Kidney (tissue), 14 donors: Measurements from ENCODE around the gene COL5A2. TPM values are rescaled to one million over a fixed set of nuclear protein-coding genes. Genes with fewer than 3 reads are reported as not detected.

Experiments used
- DNase-seq, 5 donors: peaks; one replicate each; pipeline ENCODE4 v3.0.0-alpha.2; 2013 to 2020
- FAIRE-seq: peaks from 2 replicates; lab custom pipeline; 2012; peaks lifted over from hg19 to GRCh38; lab: Jason Lieb, UNC
- H3K27ac ChIP-seq, 2 donors: one replicate each; pipeline ENCODE4 v1.7.0; 2013; ENCODE audit warnings: low read depth in 2 of 2, low read length in 2 of 2, inconsistent platforms in 1 of 2
- H3K27me3 ChIP-seq: one replicate; pipeline ENCODE4 v1.7.1; 2013; ENCODE audit warnings: low read length, inconsistent platforms; ENCODE audit not compliant: control insufficient read depth, insufficient read depth
- H3K36me3 ChIP-seq, 3 donors: one replicate each; pipeline versions ENCODE4 v1.7.0 to v1.7.1; 2013; ENCODE audit warnings: low read length in 3 of 3, control low read depth in 1 of 3, inconsistent platforms in 1 of 3; ENCODE audit not compliant: insufficient read depth in 3 of 3, control insufficient read depth in 2 of 3
- H3K4me1 ChIP-seq, 3 donors: one replicate each; pipeline versions ENCODE4 v1.7.0 to v1.7.1; 2013; ENCODE audit warnings: low read length in 3 of 3, inconsistent platforms in 1 of 3, low read depth in 1 of 3; ENCODE audit not compliant: control insufficient read depth in 2 of 3, insufficient read depth in 2 of 3
- H3K4me3 ChIP-seq, 3 donors: one replicate each; pipeline versions ENCODE4 v1.7.0 to v1.8.1; 2013; ENCODE audit warnings: low read length in 3 of 3, control low read depth in 1 of 3, inconsistent platforms in 1 of 3
- H3K9ac ChIP-seq, 3 donors: one replicate each; pipeline versions ENCODE4 v1.7.0 to v1.7.1; 2013; ENCODE audit warnings: low read length in 3 of 3, control low read depth in 1 of 3, inconsistent platforms in 1 of 3
- H3K9me3 ChIP-seq, 3 donors: one replicate each; pipeline versions ENCODE4 v1.7.0 to v1.7.1; 2013; ENCODE audit warnings: low read length in 3 of 3, control low read depth in 1 of 3, inconsistent platforms in 1 of 3; ENCODE audit not compliant: control insufficient read depth in 2 of 3, insufficient read depth in 1 of 3
- CTCF ChIP-seq: IDR thresholded peaks from 3 replicates; pipeline ENCODE4 v1.5.1; 2012; ENCODE audit warnings: mild to moderate bottlenecking, moderate library complexity, borderline replicate concordance; ENCODE audit not compliant: insufficient read depth; ENCODE audit errors: extremely low read depth
- intact Hi-C: fragments of 100-400 bp; cut with DNase I; formaldehyde crosslinking; loops from one replicate; pipeline ENCODE4 v1.11.1; 2022
- polyA plus RNA-seq: library from polyadenylated mRNA; stranded (reverse); fragments of 350-450 nt; fragmentation: Illumina TruSeq; extraction: RNeasy Lipid Tissue Mini Kit (QIAGEN cat#74804); gene quantifications from one replicate; pipeline ENCODE4 v1.2.3, GENCODE V29; 2014; ENCODE audit warnings: low read depth, low replicate concordance; ENCODE audit not compliant: insufficient read depth
- total RNA-seq: library from RNA; stranded (reverse); fragmentation: NEBNext Ultra II Directional; extraction: Animal tissue kit (Norgen Biotek cat#: 25700); gene quantifications from one replicate; pipeline ENCODE4 v1.2.1, GENCODE V29; 2021
- donor health status: control.
- donor health status: control.
- donor health status: control.
- donor health status: control.
- donor health status: control.
- donor health status: DM: yes; HTN: yes; CAD: no.
- donor health status: Normal renal cell carcinoma (clear cell type).

The COL5A2 gene
- total and polyA plus RNA-seq, 2 donors from 2014 or later, result 3.6 to 12.3 TPM

GRCh38 chr2:189159717-189160116, 19.8 kb downstream of the COL5A2 start:
- intact Hi-C loops, result no loop called here

GRCh38 chr2:189159273-189159672, 20.3 kb downstream of the COL5A2 start:
- H3K4me1 ChIP-seq, result no peaks in the 10 kb centered on the region
- DNase-seq (no peak), FAIRE-seq (no peak)
- H3K27ac ChIP-seq, result no peak overlapping the region
- H3K4me3 ChIP-seq, result no peak overlapping the region
- TF ChIP-seq CTCF, result no peak
- H3K27me3 ChIP-seq, result no peaks in the 10 kb centered on the region
- intact Hi-C loops, result no loop called here
- H3K9ac ChIP-seq, result no peak overlapping the region
- H3K36me3 ChIP-seq, result no peaks in the 10 kb centered on the region
- no peaks in the 10 kb centered on the region for H3K9me3 ChIP-seq

More at GRCh38 chr2:189159717-189160116, 19.8 kb downstream of the COL5A2 start:
- H3K9me3 ChIP-seq, result no peaks in the 10 kb centered on the region
- H3K9ac ChIP-seq, result no peak overlapping the region
- H3K27me3 ChIP-seq, result no peaks in the 10 kb centered on the region
- H3K27ac ChIP-seq, result no peak overlapping the region
- no peak for DNase-seq
- H3K4me3 ChIP-seq, result no peak overlapping the region
- H3K4me1 ChIP-seq, result no peaks in the 10 kb centered on the region
- FAIRE-seq, result no peak
- no peak for TF ChIP-seq CTCF
- no peaks in the 10 kb centered on the region for H3K36me3 ChIP-seq

GRCh38 chr2:189157939-189158338, 21.6 kb downstream of the COL5A2 start:
- no peaks in the 10 kb centered on the region for H3K4me1 ChIP-seq
- no peak overlapping the region for H3K27ac ChIP-seq
- TF ChIP-seq CTCF, result no peak
- H3K27me3 ChIP-seq, result no peaks in the 10 kb centered on the region
- H3K9me3 ChIP-seq, result no peaks in the 10 kb centered on the region
- FAIRE-seq (no peak), DNase-seq (no peak)
- H3K9ac ChIP-seq, result no peak overlapping the region
- intact Hi-C loops, result no loop called here
- H3K36me3 ChIP-seq, result no peaks in the 10 kb centered on the region
- H3K4me3 ChIP-seq, result no peak overlapping the region

GRCh38 chr2:189157456-189157855, 22.1 kb downstream of the COL5A2 start:
- H3K27ac ChIP-seq, result no peak overlapping the region
- no peak for TF ChIP-seq CTCF
- intact Hi-C loops, result no loop called here
- DNase-seq (no peak), FAIRE-seq (no peak)
- no peaks in the 10 kb centered on the region for H3K27me3 ChIP-seq
- H3K4me1 ChIP-seq, result no peaks in the 10 kb centered on the region
- no peaks in the 10 kb centered on the region for H3K9me3 ChIP-seq
- no peak overlapping the region for H3K9ac ChIP-seq
- no peak overlapping the region for H3K4me3 ChIP-seq
- H3K36me3 ChIP-seq, result no peaks in the 10 kb centered on the region
